ENCODE data around the gene ARFGAP3. TPM values are rescaled to one million over a fixed set of nuclear protein-coding genes. Genes with fewer than 3 reads are reported as not detected.

The ARFGAP3 gene
- total and polyA plus RNA-seq, 2 experiments from 2014 or later: 53.7 to 89.5 TPM

DNA sequence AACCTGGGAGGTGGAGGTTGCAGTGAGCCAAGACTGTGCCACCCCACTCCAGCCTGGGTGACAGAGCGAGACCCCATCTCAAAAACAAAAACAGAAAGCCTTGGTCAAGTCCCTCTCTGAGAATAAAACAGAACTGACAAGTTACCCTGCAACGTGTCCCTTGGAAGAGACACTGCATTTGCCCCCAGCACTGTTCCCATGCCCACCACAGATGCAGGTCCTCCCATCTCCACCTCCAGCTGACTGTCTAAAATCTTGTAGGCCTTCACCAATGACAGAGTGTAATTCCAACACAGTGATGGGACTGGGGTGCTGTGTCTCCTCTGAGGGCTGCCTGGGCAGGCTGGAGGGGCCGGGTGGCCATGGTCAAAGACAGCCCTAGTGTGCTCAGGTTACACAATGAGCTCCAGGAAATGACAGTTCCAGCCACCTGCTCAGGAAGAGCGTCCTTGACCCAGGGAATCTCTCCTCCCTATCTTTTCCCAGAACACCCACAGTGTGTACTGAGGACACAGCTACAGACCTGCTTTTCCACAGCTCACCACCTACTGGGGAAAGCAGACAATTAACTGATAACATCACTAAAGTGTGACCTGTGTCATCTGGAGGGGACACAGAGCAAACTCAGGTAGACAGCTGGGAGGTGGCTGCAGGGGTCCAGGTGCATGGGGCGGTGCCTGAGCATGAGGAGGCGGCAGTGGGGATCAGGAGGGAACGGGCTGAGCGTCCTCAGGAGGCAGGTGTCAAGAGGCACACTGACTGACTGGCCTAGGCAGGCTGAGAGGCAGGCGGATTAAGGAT, 56.4 kb downstream of the ARFGAP3 start:
- Histone ChIP-seq H2AFZ (no peak overlapping the region), H3K9me2 (replicated peaks; ENCODE audit: insufficient read depth) (no peaks in the 10 kb centered on the region), H4K20me1 (ENCODE audit: insufficient read depth, poor library complexity, severe bottlenecking) (no peaks in the 10 kb centered on the region), H3K9me3 (ENCODE audit: low read depth) (no peaks in the 10 kb centered on the region), H3K4me1 (ENCODE audit: insufficient read depth) (no peaks in the 10 kb centered on the region), H3K4me2 (no peak overlapping the region), H3K27ac (no peak overlapping the region), H3K79me2 (no peaks in the 10 kb centered on the region), H3K4me3 (no peak overlapping the region), H3K27me3 (no peaks in the 10 kb centered on the region), H3K36me3 (replicated peaks; ENCODE audit: insufficient read depth, low read depth) (no peaks in the 10 kb centered on the region)
- TF ChIP-seq, protein P1, sequence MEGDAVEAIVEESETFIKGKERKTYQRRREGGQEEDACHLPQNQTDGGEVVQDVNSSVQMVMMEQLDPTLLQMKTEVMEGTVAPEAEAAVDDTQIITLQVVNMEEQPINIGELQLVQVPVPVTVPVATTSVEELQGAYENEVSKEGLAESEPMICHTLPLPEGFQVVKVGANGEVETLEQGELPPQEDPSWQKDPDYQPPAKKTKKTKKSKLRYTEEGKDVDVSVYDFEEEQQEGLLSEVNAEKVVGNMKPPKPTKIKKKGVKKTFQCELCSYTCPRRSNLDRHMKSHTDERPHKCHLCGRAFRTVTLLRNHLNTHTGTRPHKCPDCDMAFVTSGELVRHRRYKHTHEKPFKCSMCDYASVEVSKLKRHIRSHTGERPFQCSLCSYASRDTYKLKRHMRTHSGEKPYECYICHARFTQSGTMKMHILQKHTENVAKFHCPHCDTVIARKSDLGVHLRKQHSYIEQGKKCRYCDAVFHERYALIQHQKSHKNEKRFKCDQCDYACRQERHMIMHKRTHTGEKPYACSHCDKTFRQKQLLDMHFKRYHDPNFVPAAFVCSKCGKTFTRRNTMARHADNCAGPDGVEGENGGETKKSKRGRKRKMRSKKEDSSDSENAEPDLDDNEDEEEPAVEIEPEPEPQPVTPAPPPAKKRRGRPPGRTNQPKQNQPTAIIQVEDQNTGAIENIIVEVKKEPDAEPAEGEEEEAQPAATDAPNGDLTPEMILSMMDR (IDR thresholded peaks at IDR 0.05; ENCODE audit: poor library complexity): no peak
- no peak for TF ChIP-seq EZH2phosphoT487 (IDR thresholded peaks at IDR 0.05; ENCODE audit: low read depth, severe bottlenecking, unreplicated experiment)
- TF ChIP-seq EZH2 (IDR thresholded peaks at IDR 0.05; ENCODE audit: borderline replicate concordance): no peak
- no peak for DNase-seq (ENCODE audit: low spot score)
- 87% methylated on average over 9 of the region's 9 CpGs for WGBS (ENCODE audit: low lambda C conversion rate, missing lambda C conversion rate)

DNA sequence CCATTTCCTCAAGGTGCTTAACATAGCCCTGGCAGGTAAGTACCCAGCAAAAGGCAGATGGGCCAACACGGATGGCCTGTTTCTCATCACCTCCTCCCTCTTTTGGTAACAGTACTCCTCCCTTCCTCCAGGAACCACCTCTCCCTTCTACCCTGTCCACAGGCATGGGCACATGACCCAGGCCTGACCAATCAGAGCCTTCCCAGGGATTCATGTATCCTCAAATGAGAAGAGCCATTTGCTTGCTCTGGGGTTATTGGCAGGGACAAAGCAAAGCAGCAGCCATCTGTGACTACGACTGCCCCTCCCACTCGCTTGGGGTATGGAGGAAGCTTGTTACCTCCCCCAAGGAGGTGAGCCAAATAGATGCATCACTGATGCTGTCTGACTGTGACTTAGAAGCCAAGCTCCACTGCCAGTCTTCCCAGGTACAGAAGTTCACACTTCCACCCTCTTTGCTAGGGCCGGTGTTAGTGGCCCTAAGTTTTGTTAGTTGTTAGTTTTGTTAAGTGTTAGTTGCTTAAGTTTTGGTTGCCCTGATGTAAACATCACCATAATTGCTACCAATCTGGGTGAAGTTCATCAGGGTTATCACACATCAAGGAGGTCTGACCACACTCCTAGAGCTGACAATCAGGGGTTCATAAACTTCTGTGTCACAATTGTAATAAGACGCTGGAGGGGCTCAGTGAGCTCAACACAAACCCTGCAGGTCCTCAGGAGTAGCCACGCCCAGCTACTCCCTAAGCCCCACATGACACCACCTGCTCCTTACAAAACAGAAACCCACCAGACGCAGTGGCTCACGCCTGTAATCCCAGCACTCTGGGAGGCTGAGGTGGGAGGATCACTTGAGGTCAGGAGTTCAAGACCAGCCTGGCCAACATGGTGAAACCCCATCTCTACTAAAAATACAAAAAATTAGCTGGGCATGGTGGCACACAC, 57.3 kb downstream of the ARFGAP3 start:
- Histone ChIP-seq H2AFZ (no peak overlapping the region), H4K20me1 (ENCODE audit: insufficient read depth, poor library complexity, severe bottlenecking) (no peaks in the 10 kb centered on the region), H3K9me2 (replicated peaks; ENCODE audit: insufficient read depth) (no peaks in the 10 kb centered on the region), H3K36me3 (replicated peaks; ENCODE audit: insufficient read depth, low read depth) (no peaks in the 10 kb centered on the region), H3K4me3 (no peak overlapping the region), H3K9me3 (ENCODE audit: low read depth) (no peaks in the 10 kb centered on the region), H3K27me3 (no peaks in the 10 kb centered on the region), H3K79me2 (no peaks in the 10 kb centered on the region), H3K27ac (no peak overlapping the region), H3K4me2 (no peak overlapping the region), H3K4me1 (ENCODE audit: insufficient read depth) (no peaks in the 10 kb centered on the region)
- no peak for TF ChIP-seq EZH2 (IDR thresholded peaks at IDR 0.05; ENCODE audit: borderline replicate concordance)
- TF ChIP-seq EZH2phosphoT487 (IDR thresholded peaks at IDR 0.05; ENCODE audit: low read depth, severe bottlenecking, unreplicated experiment): no peak
- TF ChIP-seq, protein P1 (IDR thresholded peaks at IDR 0.05; ENCODE audit: poor library complexity): no peak
- no peak for DNase-seq (ENCODE audit: low spot score)
- 94% methylated on average over 8 of the region's 8 CpGs for WGBS (ENCODE audit: low lambda C conversion rate, missing lambda C conversion rate)

- Histone ChIP-seq H3K36me3 (replicated peaks; ENCODE audit: insufficient read depth, low read depth) (no peaks in the 10 kb centered on the region), H3K27me3 (no peaks in the 10 kb centered on the region), H3K9me3 (ENCODE audit: low read depth) (no peaks in the 10 kb centered on the region), H3K79me2 (no peaks in the 10 kb centered on the region), H3K4me3 (no peak overlapping the region), H2AFZ (no peak overlapping the region), H3K9me2 (replicated peaks; ENCODE audit: insufficient read depth) (no peaks in the 10 kb centered on the region), H3K4me2 (no peak overlapping the region), H3K4me1 (ENCODE audit: insufficient read depth) (no peaks in the 10 kb centered on the region), H4K20me1 (ENCODE audit: insufficient read depth, poor library complexity, severe bottlenecking) (no peaks in the 10 kb centered on the region), H3K27ac (no peak overlapping the region)
- TF ChIP-seq EZH2phosphoT487 (IDR thresholded peaks at IDR 0.05; ENCODE audit: low read depth, severe bottlenecking, unreplicated experiment): no peak
- no peak for TF ChIP-seq EZH2 (IDR thresholded peaks at IDR 0.05; ENCODE audit: borderline replicate concordance)
- TF ChIP-seq, protein P1 (IDR thresholded peaks at IDR 0.05; ENCODE audit: poor library complexity): no peak
- DNase-seq (ENCODE audit: low spot score): no peak
- 97% methylated on average over 10 of the region's 10 CpGs for WGBS (ENCODE audit: low lambda C conversion rate, missing lambda C conversion rate)
These were observed 58.0 kb downstream of the ARFGAP3 start for GRCh38 chr22:42799061-42799460.
